KMS-11 (cell line): ENCODE results near the gene PASK.

Experiments used
- H2AFZ ChIP-seq: fragments of 200-600 bp; sonication (generic); 2 replicates; pipeline ENCODE4 v1.6.1; 2016; ENCODE audit warnings: antibody characterized with exemption, mixed run types, low read depth
- H3K27ac ChIP-seq: fragments of 200-600 bp; sonication (generic); 2 replicates; pipeline ENCODE4 v1.6.1; 2016; ENCODE audit warnings: mild to moderate bottlenecking, mixed run types
- H3K27me3 ChIP-seq: fragments of 200-600 bp; sonication (generic); 2 replicates; pipeline ENCODE4 v1.6.1; 2017; ENCODE audit warnings: mild to moderate bottlenecking, low read depth, mixed run types, moderate library complexity; ENCODE audit not compliant: insufficient read depth
- H3K36me3 ChIP-seq: fragments of 200-600 bp; sonication (generic); 2 replicates; pipeline ENCODE4 v1.6.1; 2017; ENCODE audit warnings: mild to moderate bottlenecking, mixed run types; ENCODE audit not compliant: insufficient read depth
- H3K4me1 ChIP-seq: fragments of 200-600 bp; sonication (generic); 2 replicates; pipeline ENCODE4 v1.6.1; 2016; ENCODE audit warnings: mild to moderate bottlenecking, low read depth, mixed run types; ENCODE audit not compliant: poor library complexity, severe bottlenecking
- H3K4me2 ChIP-seq: fragments of 200-600 bp; sonication (generic); 2 replicates; pipeline ENCODE4 v1.7.0; 2016; ENCODE audit warnings: mild to moderate bottlenecking, mixed run types
- H3K4me3 ChIP-seq: fragments of 200-600 bp; sonication (generic); IDR thresholded peaks from 2 replicates; pipeline ENCODE4 v1.6.1; 2017; ENCODE audit warnings: low read depth, low read length, mixed read lengths; ENCODE audit not compliant: insufficient read depth
- H3K79me2 ChIP-seq: fragments of 200-600 bp; sonication (generic); 2 replicates; pipeline ENCODE4 v1.6.1; 2016; ENCODE audit warnings: low read depth, mixed run types; ENCODE audit not compliant: insufficient read depth
- H3K9ac ChIP-seq: fragments of 200-600 bp; sonication (generic); 2 replicates; pipeline ENCODE4 v1.6.1; 2016; ENCODE audit warnings: mild to moderate bottlenecking, mixed run types
- H4K20me1 ChIP-seq: fragments of 200-600 bp; sonication (generic); 2 replicates; pipeline ENCODE4 v1.6.1; 2016; ENCODE audit warnings: mild to moderate bottlenecking, mixed run types; ENCODE audit not compliant: insufficient read depth
- CTCF ChIP-seq: fragments of 200-600 bp; sonication (generic); conservative IDR thresholded peaks from 2 replicates; pipeline ENCODE4 v1.6.1; 2017; ENCODE audit warnings: low read depth, mild to moderate bottlenecking, antibody characterized with exemption, low read length, moderate library complexity, mixed read lengths

The PASK gene

DNA sequence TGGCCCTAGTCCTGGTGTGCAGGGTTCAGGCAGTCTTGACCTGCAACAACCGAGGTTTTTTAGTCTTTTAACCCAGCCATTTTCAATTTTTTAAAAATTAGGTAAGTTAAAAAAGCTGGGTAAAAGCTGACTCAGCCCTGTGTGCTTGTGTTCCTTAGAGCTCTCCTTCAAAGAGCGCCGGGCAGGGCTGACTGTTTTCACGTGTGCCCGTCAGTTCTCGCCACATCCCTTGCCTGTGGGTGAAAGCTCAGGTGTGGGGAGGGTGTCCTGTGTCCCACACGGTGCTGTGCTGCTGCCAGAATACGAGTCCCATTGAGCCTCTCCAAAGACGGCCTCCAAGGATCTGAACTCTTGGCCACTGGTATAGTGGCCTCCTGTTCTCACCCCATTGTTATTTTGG, 33.9 kb upstream of the PASK start:
- no peak for TF ChIP-seq CTCF
- no peaks in the 10 kb centered on the region for H3K36me3 ChIP-seq
- no peak overlapping the region for H3K27ac ChIP-seq
- H3K9ac ChIP-seq: no peak overlapping the region
- H3K27me3 ChIP-seq: 0 out of 2 replicates have a peak, but pooled peaks cover 3% of the 10 kb centered on the region
- no peak overlapping the region for H3K4me2 ChIP-seq
- H2AFZ ChIP-seq: no peak overlapping the region
- no peak overlapping the region for H3K4me3 ChIP-seq
- H3K79me2 ChIP-seq: no peaks in the 10 kb centered on the region
- no peaks in the 10 kb centered on the region for H4K20me1 ChIP-seq
- H3K4me1 ChIP-seq: no peaks in the 10 kb centered on the region

DNA sequence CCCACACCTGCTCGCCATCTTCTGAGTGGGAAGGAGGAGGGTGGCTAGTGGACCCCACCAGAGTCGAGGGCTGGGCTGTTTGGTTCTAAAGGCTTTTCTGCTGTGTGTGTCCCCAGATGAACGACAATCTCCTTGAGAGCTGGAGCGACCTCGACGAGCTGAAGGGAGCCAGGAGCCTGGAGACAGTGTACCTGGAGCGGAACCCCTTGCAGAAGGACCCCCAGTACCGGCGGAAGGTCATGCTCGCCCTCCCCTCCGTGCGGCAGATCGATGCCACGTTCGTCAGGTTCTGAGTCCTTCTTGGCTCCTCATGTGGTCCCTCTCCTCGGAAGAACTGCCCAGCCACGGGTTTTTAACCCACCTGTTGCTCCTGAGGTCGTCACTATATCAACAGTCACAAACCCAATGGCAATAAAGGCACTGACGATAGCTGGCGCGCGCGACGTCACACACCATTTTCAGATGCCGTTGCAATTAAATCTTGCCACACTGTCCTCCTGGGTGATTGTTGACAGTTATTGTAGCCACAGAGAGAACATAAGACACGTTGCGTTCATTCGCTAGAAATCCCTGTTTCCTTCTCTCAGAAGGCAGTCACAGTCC, 33.4 kb upstream of the PASK start:
- Histone ChIP-seq H3K36me3 (no peaks in the 10 kb centered on the region), H3K4me1 (no peaks in the 10 kb centered on the region), H3K79me2 (no peaks in the 10 kb centered on the region), H3K27ac (no peak overlapping the region), H2AFZ (no peak overlapping the region), H4K20me1 (no peaks in the 10 kb centered on the region), H3K4me3 (no peak overlapping the region), H3K4me2 (no peak overlapping the region), H3K9ac (no peak overlapping the region), H3K27me3 (no peaks in the 10 kb centered on the region)
- TF ChIP-seq CTCF: no peak

DNA sequence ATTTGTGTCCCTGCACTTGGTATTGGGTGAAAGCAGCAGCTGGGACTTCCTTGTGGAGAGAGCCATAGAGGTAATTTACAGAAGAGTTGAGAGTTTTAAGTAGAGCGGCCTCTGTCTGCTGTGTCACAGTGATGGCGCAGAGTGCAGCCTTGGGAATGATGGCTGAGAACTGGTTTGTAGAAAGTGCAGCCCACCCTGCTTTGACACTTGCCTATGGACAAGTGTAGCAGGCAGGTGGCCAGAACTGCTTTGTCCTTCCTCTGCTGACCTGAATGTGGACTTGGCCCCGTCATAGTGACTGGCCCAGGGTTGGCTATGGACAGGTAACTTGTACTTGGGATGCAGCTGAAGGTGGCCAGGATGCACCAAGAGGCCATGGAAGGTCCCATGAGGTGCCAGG, 32.9 kb upstream of the PASK start:
- TF ChIP-seq CTCF: no peak
- Histone ChIP-seq H3K4me3 (no peak overlapping the region), H2AFZ (no peak overlapping the region), H3K27me3 (no peaks in the 10 kb centered on the region), H3K9ac (no peak overlapping the region), H3K27ac (no peak overlapping the region), H3K79me2 (no peaks in the 10 kb centered on the region), H4K20me1 (no peaks in the 10 kb centered on the region), H3K4me2 (no peak overlapping the region), H3K4me1 (no peaks in the 10 kb centered on the region), H3K36me3 (no peaks in the 10 kb centered on the region)

GRCh38 chr2:241180495-241180894, 31.2 kb upstream of the PASK start:
- Histone ChIP-seq H3K27ac (no peak overlapping the region), H2AFZ (no peak overlapping the region), H3K9ac (no peak overlapping the region), H3K4me3 (no peak overlapping the region), H4K20me1 (no peaks in the 10 kb centered on the region), H3K79me2 (no peaks in the 10 kb centered on the region), H3K4me2 (no peak overlapping the region), H3K4me1 (no peaks in the 10 kb centered on the region), H3K36me3 (no peaks in the 10 kb centered on the region), H3K27me3 (no peaks in the 10 kb centered on the region)
- TF ChIP-seq CTCF: no peak
